ENCODE measurements around the gene SLC17A3.

SLC17A3 gene, protein sequence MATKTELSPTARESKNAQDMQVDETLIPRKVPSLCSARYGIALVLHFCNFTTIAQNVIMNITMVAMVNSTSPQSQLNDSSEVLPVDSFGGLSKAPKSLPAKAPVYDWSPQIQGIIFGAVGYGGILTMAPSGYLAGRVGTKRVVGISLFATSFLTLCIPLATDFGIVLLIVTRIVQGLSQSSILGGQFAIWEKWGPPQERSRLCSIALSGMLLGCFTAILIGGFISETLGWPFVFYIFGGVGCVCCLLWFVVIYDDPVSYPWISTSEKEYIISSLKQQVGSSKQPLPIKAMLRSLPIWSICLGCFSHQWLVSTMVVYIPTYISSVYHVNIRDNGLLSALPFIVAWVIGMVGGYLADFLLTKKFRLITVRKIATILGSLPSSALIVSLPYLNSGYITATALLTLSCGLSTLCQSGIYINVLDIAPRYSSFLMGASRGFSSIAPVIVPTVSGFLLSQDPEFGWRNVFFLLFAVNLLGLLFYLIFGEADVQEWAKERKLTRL

DNA sequence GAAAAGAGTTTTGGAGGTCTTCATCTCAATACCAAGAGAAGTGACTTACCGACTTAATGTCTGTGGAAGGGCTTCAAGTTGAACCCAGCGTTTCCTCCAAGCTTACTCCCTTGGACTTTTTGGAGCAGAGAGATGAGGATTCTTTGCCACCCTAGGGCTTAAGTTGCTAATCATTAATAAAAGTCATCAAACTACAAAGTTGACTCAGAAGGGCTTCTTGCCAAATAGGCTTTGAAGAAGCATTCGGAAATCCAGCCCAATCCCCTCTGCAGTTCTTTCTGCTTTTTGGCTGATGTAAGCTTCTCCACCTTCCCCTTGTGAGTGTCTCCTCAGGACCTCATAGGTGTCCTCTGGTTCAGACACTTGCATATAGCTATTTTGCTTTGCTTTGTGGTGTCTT is at the start of gene SLC17A3:
TSS of gene SLC17A3 (minus strand) at position 126 of the 400 bp plus-strand sequence. CDS start 5,856 bp downstream, outside the sequence.
- in situ Hi-C loops (cut with MboI; ENCODE audit: low sequenced_read_pairs) = no loop called here

DNA sequence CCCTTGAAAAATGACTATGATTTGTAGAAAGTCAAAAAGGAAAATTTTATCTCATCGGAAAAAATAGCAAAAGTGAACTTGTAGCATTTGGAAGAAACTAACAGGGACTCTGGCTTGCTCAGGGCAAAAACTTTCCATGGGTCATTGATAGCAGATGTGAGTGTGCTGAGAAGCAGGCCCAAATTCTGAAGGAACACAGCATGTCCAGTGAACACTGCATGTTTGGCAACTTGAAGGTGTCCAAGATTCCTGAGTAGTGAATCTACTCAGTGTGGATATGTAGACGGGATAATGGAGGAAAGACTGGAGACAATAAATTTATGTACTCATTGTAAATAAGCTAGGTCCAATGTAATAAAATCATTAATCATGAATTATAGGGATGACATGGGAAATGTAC is 48.3 kb upstream of the SLC17A3 start:
- in situ Hi-C loops (cut with MboI; ENCODE audit: low sequenced_read_pairs) = no loop called here

DNA sequence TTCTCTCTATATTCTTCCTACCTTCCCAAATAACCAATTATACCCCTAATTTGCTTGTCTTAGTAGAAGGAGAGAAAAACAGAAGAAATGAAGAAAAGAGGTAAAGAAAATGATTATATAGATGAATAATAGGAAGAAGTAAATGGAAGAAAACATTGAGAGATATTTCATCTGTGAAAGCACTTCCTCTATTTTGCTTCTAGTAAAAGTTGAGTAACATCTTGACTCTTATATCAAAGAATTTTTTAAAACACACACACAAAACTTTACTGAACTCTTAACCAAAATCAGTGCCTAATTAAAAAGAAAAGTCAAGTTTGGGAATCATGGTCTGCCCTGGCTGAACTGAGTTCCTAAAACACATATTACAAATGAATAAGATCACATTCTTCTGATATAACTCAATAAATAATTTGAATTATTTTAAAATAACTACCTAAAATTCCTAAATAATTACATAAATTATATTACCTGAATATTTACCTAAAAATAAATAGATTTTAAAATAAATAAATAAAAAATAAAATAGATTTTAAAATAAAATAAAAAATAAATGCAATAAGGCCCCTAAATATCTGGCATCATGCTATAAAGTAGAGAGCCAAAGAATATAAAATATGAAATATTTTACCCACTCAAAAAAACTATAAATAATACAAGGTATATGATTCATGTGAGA is 47.6 kb upstream of the SLC17A3 start:
- in situ Hi-C loops (cut with MboI; ENCODE audit: low sequenced_read_pairs) = no loop called here

DNA sequence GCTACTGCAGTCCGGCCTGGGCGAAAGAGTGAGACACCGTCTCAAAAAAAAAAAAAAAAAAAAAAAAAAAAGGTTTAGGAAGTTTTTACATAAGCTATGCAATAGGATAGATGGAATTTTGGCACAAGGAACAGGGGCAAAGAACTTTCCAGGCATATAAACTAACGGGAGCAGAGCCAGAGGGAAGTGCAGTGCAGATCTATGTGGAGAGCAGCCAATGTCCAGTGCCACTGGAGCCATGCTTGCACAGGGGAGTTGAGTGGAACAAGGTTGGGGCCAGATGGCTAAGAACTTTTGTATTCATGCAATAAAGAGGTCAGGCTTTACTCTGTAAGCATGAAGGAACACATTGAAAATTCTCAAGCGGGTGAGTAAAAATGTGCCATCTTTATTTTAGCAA is 45.6 kb upstream of the SLC17A3 start:
- in situ Hi-C loops (cut with MboI; ENCODE audit: low sequenced_read_pairs) = no loop called here

DNA sequence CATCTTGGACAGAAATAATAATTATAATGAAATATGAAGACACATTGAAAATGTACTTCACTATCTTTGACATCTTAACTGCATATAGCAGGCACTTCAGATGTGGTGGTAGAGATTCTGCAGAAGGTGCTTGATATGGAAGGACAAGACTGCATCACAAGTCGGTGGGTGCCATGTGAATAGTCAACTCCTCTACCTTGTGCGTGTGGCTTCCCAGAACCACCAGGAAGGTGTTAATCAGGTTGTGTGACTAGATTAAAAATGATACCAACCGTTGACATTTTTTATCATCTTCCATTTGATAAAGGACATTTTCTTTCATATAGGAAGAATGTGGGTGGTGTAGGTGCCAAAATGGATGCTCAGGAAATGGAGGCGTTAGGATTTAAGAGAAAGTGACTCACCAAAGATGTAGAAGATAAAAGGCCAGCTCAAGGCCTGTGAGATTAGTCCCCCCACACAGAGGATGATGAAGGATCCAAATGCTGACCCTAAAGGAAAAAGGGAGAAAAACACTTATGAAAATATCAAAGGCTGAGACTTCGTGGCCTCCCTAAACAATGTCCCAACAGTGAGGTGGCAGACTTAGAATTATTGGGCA is 44.1 kb upstream of the SLC17A3 start:
- in situ Hi-C loops (cut with MboI; ENCODE audit: low sequenced_read_pairs) = no loop called here

DNA sequence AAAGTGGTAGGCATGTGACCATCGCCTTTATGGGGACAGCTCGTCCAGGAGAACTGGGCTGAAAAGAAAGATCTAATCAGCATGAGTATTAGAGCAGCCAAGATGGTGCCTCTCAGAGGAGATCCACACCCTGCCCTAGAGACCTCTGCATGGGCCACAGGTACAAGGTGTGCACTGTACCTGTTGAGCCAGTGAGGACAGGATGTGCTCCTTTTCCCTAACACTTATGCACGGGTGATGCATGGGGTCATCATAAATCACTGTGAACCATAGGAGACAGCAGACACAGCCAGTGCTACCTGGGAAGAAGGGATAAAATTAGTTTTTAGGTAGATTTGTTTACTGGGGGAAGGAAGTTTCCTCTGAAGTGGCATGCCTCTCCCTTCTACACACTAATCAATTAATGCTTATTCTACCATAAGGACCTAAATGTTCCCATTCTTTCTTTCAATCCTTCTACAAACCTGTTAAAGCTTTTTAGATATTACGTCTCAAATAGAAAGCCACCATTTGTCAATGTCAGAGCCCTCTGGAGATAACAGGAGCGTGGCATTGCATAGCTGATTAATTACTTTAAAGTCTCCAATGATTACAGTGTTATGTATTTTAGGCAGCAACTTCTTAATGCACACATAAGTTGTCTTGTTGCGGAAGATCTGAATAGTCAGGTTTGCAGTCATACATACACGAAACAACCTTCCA is 42.9 kb upstream of the SLC17A3 start:
- in situ Hi-C loops (cut with MboI; ENCODE audit: low sequenced_read_pairs) = no loop called here

DNA sequence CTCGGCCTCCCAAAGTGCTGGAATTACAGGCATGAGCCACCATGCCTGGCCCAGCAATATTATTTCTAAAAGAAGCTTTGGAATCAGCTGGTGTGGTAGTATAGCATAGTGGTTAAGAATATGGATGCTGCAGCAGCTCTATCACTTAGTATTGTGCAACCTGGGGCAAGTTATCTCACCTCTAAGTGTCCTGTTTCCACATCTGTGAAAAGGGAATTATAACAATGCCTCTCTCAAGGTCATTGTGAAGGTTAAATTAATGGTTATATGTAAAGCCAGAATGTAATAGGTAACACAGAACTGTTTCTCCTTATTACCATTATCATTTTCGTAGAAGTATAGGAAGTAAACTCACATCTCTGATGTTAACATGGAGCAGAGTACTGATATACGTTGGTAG is 42.3 kb upstream of the SLC17A3 start:
- in situ Hi-C loops (cut with MboI; ENCODE audit: low sequenced_read_pairs) = no loop called here

DNA sequence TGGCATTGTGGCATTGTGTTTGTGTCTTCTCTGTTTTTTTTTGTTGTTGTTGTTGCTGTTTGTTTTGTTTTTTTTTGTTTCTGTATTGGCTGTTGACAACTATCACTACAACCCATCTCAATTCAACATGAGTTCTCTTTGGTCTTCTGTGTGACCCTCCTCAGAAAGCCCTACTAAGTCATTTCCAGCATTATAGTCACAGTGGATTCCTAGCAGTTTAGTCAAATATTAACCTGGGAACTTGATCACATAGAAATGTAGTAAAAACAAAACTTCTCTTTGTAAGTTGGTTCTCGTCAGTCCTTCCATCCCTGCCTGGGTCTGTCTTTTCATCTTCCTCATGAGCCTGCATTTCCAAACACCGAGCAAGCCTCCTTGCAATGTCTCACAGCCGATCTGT is 39.7 kb upstream of the SLC17A3 start:
- in situ Hi-C loops (cut with MboI; ENCODE audit: low sequenced_read_pairs) = no loop called here

DNA sequence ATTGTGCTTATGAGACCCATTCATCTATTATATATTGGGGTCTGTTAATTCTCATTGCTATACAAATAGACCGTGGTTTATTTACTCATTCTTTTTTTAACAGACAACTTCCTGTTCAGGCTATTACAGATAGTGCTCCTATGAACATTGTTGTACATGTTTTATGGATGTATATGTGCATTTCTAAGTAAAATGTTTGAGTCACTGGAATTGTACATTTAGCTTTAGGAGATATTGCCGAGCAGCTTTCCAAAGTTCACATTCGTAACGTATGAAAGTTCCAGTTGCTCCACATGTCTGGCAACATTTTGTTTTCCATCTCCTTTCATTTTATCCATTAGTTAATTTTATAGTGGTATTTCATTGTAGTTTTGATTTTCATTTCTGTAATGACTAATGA is 37.3 kb upstream of the SLC17A3 start:
- in situ Hi-C loops (cut with MboI; ENCODE audit: low sequenced_read_pairs) = no loop called here

DNA sequence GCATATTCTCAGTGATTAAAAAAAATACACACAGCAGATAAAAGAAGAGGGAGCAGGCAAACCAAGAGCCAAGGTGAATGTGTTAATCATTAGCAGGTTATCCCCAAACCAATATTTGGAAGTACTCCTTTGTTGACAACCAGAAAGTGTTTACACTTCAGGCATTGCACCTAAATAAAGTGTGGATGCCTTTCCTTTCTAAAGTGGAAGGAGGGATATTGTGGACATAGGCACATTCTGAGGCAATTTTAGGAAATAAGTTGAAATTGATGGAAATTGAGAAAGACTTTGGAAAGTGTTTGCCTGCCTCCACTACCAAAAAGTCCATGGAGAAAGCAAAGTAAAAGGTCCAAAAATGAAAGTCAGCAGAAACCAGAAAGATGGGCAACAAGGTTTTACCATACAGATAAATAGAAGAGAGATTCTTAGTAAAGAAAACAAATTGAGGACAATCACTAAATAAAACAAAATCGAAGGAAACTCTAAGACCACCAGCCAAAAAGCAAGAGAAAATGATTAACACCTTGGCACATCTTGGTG is 33.5 kb upstream of the SLC17A3 start:
- in situ Hi-C loops (cut with MboI; ENCODE audit: low sequenced_read_pairs) = no loop called here

DNA sequence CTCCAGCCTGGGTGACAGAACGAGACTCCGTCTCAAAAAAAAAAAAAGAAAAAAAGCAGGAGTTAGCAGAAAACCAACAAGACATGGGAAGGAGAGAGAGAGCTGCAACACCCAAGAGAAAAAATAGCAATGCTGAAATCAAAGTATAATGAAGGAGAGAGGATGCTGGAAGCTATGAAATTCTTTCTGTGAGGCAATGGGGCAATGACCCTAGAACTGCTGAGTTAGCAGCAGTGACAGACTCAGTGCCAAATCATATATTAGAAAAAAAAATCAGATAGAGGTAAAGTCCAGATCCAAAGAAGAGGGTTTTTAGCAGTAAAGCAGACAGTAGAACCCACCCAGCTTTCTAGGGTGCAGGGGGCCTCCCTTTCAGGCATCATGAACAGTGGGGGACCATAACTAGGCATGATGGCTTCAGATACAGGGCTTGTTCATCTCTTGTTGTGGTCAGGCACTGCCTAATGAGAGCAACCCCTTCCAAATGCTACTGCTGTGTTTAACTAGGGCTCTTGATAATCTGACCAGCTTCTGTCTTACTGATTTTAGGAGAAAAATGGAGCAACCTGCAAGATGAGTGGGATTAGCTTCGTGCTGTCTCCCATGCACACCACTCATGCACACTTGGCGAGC is 29.5 kb upstream of the SLC17A3 start:
- in situ Hi-C loops (cut with MboI; ENCODE audit: low sequenced_read_pairs) = no loop called here

DNA sequence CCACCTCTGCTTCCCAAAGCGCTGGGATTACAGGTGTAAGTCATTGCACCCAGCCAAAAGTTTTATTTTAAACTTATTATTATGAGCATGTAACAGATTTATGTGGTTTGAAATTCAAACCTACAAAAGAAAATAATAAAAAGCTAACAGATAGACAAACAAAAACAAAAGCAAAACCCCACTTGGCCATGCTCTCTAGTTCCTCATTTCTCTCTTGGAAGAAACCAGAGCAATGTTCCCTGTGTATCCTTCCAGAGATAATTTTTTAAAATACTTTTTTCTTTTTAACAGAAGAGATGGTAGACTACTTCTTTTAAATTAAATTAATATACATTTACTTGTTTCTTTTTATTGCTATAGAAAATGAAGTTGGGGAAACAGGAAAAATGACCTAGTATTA is 28.0 kb upstream of the SLC17A3 start:
- in situ Hi-C loops (cut with MboI; ENCODE audit: low sequenced_read_pairs) = no loop called here

DNA sequence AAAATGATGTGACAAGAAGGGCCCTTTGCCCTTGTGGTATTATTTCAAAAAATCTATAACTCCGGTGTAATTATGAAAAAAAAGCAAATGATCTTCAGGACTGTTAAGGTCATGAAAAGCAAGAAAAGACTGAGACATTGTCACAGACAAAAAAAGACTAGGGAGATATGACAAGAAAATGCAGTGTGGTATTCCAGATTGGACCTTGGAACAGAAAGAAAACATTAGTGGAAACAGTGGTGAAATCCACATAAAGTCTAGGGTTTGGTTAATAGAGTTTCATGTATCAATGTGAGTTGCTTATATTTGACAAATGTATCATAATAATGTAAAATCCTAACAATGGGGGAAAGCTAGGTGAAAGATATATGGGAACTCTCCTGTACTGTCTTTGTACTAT is 26.8 kb upstream of the SLC17A3 start:
- in situ Hi-C loops (cut with MboI; ENCODE audit: low sequenced_read_pairs) = no loop called here

DNA sequence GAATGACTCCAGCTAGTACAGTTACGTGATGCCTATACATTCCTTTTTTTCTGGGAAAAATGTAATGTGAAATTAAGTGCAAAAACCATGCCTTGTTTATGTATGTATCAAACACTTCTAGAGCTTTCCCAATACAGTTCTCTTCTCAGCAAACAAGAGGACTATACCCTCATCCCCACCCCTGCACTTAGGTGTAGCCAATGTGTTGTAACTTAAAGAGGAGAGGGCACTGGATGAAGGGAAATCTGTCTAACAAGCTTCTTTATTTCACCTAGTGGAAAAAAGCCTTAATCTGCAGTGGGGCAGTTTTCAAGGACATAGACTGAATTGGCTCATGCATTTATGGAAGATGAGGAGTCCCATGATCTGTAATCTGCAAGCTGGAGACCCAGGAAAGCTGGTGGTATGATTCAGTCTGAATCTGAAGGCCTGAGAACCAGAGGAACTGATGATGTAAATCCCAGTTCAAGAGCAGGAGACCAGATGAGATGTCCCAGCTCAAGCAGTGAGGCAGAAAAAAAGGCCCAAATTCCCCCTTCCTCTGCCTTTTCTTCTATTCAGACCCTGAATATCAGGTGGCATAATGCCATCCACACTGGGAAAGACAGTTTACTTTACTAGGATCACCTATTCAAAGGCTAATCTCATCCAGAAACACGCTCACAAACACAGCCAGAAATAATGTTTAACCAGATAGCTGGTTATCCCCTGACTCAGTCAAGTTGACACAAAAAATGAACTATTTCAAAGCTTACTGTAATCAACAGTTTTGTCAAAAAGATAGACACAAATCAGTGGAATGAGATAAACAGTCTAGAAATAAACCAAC is 25.8 kb upstream of the SLC17A3 start:
- in situ Hi-C loops (cut with MboI; ENCODE audit: low sequenced_read_pairs) = no loop called here

DNA sequence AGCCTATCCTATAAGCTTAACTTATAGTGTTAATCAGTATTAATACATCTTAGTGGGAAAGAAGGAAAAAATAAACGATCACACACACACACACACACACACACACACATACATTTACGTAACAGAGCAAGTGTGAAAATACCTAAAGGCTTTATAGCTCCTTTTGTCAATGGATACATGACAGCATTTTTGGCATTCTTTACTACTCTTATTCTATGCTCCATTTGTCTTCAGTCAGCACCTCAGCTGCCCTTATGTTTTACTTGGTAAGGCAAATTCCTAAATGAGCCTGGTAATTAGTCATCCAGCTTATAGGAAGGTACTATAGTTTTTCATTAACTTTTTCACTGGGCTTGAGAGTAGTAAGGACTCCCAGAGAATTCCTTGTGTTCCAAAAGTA is 25.1 kb upstream of the SLC17A3 start:
- in situ Hi-C loops (cut with MboI; ENCODE audit: low sequenced_read_pairs) = no loop called here

DNA sequence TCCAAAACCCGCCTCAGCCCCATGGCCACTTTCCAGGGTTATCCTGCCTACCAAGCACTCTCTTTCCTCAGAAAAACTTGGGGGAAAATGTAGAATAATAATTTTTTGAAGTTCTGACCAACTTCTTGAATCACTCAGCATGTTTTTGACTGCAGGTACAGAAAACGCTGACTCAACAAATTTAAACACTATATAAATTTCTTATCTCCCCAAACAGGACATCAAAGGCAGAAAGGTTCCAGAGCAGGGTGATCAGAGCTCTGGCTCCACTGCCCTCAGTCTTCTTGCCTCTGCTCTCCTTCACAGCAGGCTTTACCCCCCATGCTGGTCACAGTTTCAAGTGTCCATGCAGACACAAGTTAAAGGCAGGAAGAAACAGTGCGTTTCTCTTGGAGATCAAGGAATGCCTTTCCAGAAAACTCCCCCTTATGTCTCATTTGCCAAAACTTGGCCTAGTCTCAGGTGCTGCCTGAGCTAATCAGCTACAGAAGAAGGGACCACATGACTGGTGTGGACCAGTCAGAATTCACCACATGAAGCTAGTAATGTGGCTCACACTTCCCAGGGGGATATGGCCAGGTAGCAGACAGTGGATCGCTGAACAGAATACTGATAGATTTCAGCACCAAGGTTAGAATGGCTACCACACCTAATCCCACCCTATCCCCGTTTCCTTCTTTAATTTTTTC is 24.4 kb upstream of the SLC17A3 start:
- in situ Hi-C loops (cut with MboI; ENCODE audit: low sequenced_read_pairs) = no loop called here

DNA sequence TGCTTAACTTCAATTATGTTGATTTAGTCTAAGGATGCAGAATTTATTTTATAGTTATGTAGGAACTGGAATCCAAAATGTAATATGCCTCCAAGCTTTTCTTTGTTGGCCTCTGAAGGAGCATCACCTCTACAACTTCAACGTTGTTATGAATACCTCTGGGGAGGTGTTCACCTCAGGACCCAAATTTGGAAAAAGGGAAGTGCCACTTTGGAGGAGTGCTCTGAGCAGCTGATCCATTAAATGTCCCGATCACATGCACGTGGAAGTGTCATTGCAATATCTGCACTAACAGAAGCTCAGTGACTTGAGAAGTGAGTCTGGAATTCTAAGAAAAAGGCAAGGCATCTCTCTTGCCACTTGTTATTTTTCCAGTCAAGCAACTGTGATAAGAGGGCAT is 22.2 kb upstream of the SLC17A3 start:
- in situ Hi-C loops (cut with MboI; ENCODE audit: low sequenced_read_pairs) = no loop called here

DNA sequence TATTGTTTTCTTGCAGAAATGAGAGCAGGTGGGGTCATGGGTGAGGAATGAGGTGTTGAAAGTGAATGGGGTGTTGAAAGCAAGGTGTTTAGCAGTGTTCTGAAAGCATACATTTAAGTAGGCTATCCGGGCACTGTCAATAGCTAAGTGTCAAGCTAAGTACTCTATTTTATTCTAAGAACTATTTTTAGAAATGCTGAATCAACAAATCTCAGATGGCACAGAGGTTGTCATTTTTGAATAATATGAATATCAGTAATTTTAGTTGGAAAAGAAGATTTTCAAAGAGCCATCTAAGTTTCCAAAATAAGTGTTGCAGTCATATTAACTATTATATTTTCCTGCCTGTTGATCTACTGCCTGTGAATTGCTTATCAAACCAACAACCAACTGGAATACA is 21.7 kb upstream of the SLC17A3 start:
- in situ Hi-C loops (cut with MboI; ENCODE audit: low sequenced_read_pairs) = no loop called here

DNA sequence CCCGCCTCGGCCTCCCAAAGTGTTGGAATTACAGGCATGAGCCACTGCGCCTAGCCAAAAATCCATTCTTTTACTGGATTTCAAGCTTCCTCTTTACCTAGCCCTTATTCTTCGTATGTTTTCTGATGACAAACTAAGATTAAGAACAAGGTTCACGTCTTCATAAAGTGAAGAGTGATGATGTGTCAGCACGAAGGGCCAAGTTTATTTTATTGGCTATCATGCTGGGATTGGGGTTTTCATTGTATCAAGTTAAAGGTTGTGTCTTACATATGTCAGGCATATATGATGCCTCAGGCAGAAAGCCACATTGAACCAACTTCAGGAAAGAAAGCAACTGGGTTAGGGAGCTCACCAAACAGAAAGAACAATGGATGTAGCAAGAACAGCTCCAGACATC is 19.7 kb upstream of the SLC17A3 start:
- in situ Hi-C loops (cut with MboI; ENCODE audit: low sequenced_read_pairs) = no loop called here

Measured in HL-60/S4 (cell line).